NCI-H2081 treated with DMSO at 0.1 percent for 48 hours (cell line): ENCODE results near the gene SLC34A2.

ENCODE experiments used
- DNase-seq: peaks from one replicate; lab custom pipeline; 2025; lab: John Stamatoyannopoulos, UW

Gene SLC34A2

GRCh38 chr4:25727711-25728493 lies 72.3 kb downstream of the SLC34A2 start:
- DNase-seq: no peak
